Effector memory CD8-positive, alpha-beta T cell (primary cell): ENCODE measurements around the gene NUB1.
A peak's percentile ranks its signal among the peaks of the same experiment; 100 is the strongest.

Source experiments
- ATAC-seq: fragments of 150-1000 bp; cut with Tn5 transposase; replicated peaks from 2 replicates; pipeline ENCODE4 v1.10.0; 2021; ENCODE audit warnings: mild to moderate bottlenecking, moderate library complexity
- DNase-seq, 3 experiments: peaks; one replicate each; pipeline ENCODE4 v3.0.0; 2021
- H3K27ac Mint-ChIP-seq, 2 donors: one replicate each; pipeline ENCODE4 v1.8.0; 2022; ENCODE audit warnings: mild to moderate bottlenecking in 2 of 2, mixed read lengths in 2 of 2, moderate library complexity in 2 of 2
- H3K27me3 Mint-ChIP-seq, 2 donors: one replicate each; pipeline ENCODE4 v1.8.0; 2022; ENCODE audit warnings: mixed read lengths in 2 of 2
- H3K36me3 Mint-ChIP-seq: one replicate; pipeline ENCODE4 v1.8.0; 2022; ENCODE audit warnings: mild to moderate bottlenecking, moderate library complexity, mixed read lengths; ENCODE audit not compliant: insufficient read depth
- H3K4me1 Mint-ChIP-seq, 2 donors: one replicate each; pipeline ENCODE4 v1.8.0; 2022; ENCODE audit warnings: low read depth in 2 of 2, mixed read lengths in 2 of 2
- H3K4me3 Mint-ChIP-seq, 2 donors: one replicate each; pipeline ENCODE4 v1.8.0; 2022; ENCODE audit warnings: mild to moderate bottlenecking in 2 of 2, mixed read lengths in 2 of 2, moderate library complexity in 2 of 2
- H3K9me3 Mint-ChIP-seq, 2 donors: one replicate each; pipeline ENCODE4 v1.8.0; 2022; ENCODE audit warnings: mixed read lengths in 2 of 2

Gene NUB1

DNA sequence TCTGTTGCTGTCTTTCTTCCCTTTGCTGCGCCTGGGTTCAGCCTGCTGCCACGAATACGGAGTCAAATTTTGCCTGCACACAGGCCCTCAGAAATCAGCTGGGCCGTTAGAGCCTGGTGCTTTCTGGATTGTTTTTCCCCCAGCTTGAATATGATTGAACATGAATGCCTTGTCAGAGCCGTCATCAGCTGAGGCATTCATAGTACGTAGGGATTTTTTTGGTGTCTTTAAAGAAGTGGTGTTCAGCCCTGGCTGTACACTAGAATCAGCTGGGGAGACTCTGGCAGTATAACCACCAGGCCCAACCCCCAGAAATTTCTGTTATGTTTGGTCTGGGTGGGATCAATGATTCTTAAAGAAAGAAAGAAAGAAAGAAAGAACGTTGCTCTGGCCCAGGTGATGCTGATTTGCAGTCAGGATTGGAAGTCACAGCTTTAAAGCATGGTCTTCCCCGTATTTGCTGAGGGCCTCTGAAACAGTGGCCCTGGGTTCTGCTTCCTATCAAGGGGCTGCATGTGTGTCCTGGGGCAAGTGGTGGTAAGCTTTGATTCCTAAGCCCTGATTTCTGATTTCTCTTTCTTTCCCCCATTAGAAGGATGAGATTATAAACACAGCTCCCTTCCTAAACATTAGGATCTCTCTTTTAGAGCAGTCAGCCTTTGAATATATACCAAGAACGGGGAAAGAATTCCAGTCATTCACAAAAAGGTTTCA lies 24.7 kb downstream of the NUB1 start:
- Mint-ChIP-seq H3K27me3 (no peaks in the 10 kb centered on the region), H3K36me3 (peaks cover 49% of the 10 kb centered on the region), H3K4me3 (no peak overlapping the region), H3K9me3 (no peaks in the 10 kb centered on the region), H3K27ac (peak overlapping the region in 1 of 2 donors; percentile 73), H3K4me1 (peaks cover 9 to 10% of the 10 kb centered on the region in 2 donors)
- DNase-seq (no peak), ATAC-seq (no peak)

DNA sequence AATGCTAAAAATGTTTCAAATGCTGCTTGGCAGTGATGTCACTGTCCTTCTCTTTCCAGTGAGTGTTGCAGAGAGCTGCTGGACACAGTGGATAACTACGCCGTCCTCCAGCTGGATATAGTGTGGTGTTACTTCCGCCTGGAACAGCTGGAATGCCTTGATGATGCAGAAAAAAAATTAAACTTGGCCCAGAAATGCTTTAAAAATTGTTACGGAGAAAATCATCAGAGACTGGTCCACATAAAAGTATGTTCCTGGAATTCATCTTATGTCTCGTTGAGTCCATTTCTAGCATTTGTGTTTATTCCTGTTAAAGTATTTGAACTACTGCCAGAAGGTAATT lies 25.2 kb downstream of the NUB1 start:
- Mint-ChIP-seq H3K36me3 (peaks cover 44% of the 10 kb centered on the region), H3K9me3 (no peaks in the 10 kb centered on the region), H3K4me3 (no peak overlapping the region), H3K27me3 (no peaks in the 10 kb centered on the region), H3K4me1 (peaks cover 9 to 10% of the 10 kb centered on the region in 2 donors), H3K27ac (peak overlapping the region in 1 of 2 donors; percentile 73)
- ATAC-seq (no peak), DNase-seq (no peak)

GRCh38 chr7:151367284-151367683 lies 25.7 kb downstream of the NUB1 start:
- no peak overlapping the region for H3K4me3 Mint-ChIP-seq
- H3K36me3 Mint-ChIP-seq: peaks cover 44% of the 10 kb centered on the region
- no peaks in the 10 kb centered on the region for H3K9me3 Mint-ChIP-seq
- peak overlapping the region; percentile 36 to 62 for H3K27ac Mint-ChIP-seq
- H3K4me1 Mint-ChIP-seq: peaks cover 10 to 11% of the 10 kb centered on the region in 2 donors
- DNase-seq: no peak
- ATAC-seq: no peak
- H3K27me3 Mint-ChIP-seq: no peaks in the 10 kb centered on the region

- ATAC-seq (peak; percentile 97), DNase-seq (peak; percentile 76 to 80 (median 79))
- H3K4me3 Mint-ChIP-seq: no peak overlapping the region
- H3K27me3 Mint-ChIP-seq: no peaks in the 10 kb centered on the region
- peak overlapping the region; percentile 35 to 62 for H3K27ac Mint-ChIP-seq
- H3K4me1 Mint-ChIP-seq: peaks cover 12 to 14% of the 10 kb centered on the region in 2 donors
- no peaks in the 10 kb centered on the region for H3K9me3 Mint-ChIP-seq
- H3K36me3 Mint-ChIP-seq: peaks cover 45% of the 10 kb centered on the region
These were observed 26.5 kb downstream of the NUB1 start for GRCh38 chr7:151368136-151368571.

DNA sequence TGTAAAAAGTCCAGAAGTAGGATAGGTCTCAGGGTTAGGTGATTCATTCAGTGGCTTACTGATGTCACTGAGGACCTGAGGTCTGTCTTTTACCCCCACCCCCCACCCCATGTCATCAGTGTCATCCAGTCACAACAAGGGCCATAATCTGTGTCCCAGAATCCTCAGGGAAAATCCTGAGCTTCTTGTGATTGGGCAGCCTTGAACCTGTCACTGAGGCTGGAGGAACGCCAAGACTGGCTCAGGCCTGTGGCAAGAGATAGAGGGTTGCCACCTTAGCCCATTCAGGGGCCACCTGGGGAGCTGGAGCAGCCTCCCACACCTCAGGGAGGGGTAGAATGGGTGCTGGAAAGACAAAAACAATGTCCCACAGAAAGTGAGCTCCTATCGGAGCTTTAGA lies 29.7 kb downstream of the NUB1 start:
- peaks cover 8 to 12% of the 10 kb centered on the region in 2 donors for H3K4me1 Mint-ChIP-seq
- ATAC-seq: no peak
- H3K27me3 Mint-ChIP-seq: no peaks in the 10 kb centered on the region

GRCh38 chr7:151372612-151373265 lies 31.1 kb downstream of the NUB1 start:
- H3K4me3 Mint-ChIP-seq: no peak overlapping the region
- peak overlapping the region; percentile 79 to 81 for H3K27ac Mint-ChIP-seq
- DNase-seq (no peak), ATAC-seq (no peak)
- H3K27me3 Mint-ChIP-seq: no peaks in the 10 kb centered on the region
- peaks cover 8 to 12% of the 10 kb centered on the region in 2 donors for H3K4me1 Mint-ChIP-seq
- H3K36me3 Mint-ChIP-seq: peaks cover 46% of the 10 kb centered on the region
- H3K9me3 Mint-ChIP-seq: no peaks in the 10 kb centered on the region

More for the DNA sequence above, 29.7 kb downstream of the NUB1 start:
- Mint-ChIP-seq H3K4me3 (no peak overlapping the region), H3K27ac (no peak overlapping the region), H3K36me3 (peaks cover 46% of the 10 kb centered on the region), H3K9me3 (no peaks in the 10 kb centered on the region)
- DNase-seq: no peak

DNA sequence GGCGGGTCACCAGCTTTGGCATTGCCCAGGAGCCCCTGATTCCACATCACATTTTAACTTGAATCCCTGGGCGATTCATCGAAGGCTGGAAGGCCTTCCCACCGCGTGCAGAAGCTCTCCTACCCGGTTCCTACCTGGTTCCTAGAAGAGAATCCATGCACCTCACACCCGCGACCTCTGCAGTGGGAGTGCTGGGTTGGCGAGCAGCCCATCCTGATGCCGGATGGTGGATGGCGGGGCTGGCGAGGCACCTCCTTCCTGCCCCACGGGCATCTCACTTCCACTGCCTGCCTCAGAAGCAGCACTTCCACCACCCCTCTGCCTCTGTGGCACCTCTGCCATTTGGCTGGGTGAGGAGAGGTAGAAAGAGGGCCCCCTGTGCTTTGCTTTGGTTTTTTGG lies 32.0 kb downstream of the NUB1 start:
- Mint-ChIP-seq H3K27me3 (no peaks in the 10 kb centered on the region), H3K4me1 (peaks cover 4 to 6% of the 10 kb centered on the region in 2 donors), H3K27ac (no peak overlapping the region), H3K9me3 (no peaks in the 10 kb centered on the region), H3K4me3 (no peak overlapping the region), H3K36me3 (peaks cover 42% of the 10 kb centered on the region)
- no peak for ATAC-seq
- no peak for DNase-seq

GRCh38 chr7:151374139-151374538 lies 32.5 kb downstream of the NUB1 start:
- DNase-seq (no peak), ATAC-seq (no peak)
- Mint-ChIP-seq H3K36me3 (peaks cover 44% of the 10 kb centered on the region), H3K27ac (peak overlapping the region; percentile 52 to 90), H3K4me3 (no peak overlapping the region), H3K4me1 (peaks cover 6% of the 10 kb centered on the region in 2 donors), H3K9me3 (no peaks in the 10 kb centered on the region), H3K27me3 (no peaks in the 10 kb centered on the region)

- no peak for DNase-seq
- Mint-ChIP-seq H3K36me3 (peaks cover 46% of the 10 kb centered on the region), H3K4me3 (no peak overlapping the region), H3K4me1 (peaks cover 6% of the 10 kb centered on the region in 2 donors), H3K27ac (peak overlapping the region; percentile 52 to 90), H3K9me3 (no peaks in the 10 kb centered on the region), H3K27me3 (no peaks in the 10 kb centered on the region)
- ATAC-seq: no peak
These were observed 33.1 kb downstream of the NUB1 start for GRCh38 chr7:151374726-151375125.

DNA sequence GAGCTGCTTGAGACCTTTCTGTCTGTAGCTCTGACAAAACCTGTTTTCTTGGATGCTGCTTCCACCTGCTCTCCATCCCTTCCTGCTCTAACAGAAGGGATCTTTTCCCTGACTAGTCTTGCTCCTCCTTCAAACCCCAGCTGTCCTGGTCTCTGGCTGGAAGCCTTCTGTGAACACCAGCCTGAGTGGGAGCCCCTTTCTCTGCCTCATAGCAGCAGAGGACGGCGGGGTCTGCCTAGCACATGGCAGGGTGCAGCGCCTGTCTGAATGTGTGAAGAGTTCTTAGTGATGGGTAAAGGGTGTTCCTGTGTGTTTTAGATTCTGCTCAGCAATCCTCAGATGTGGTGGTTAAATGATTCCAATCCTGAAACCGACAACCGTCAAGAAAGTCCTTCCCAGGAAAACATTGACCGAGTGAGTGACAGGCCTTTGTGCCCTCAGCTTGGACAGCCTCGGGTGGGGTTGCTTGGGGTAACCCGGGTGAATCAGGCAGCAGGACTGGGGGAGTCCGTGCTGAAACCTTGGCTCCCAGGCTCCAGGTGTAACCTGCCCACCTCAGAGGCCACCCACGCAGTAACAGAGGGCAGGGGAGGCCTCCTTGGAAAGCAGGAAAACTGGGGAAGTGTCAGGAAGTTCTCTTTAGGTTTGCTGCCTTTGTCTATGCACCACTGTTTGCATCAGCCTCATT lies 34.1 kb downstream of the NUB1 start:
- peaks cover 6 to 7% of the 10 kb centered on the region in 2 donors for H3K4me1 Mint-ChIP-seq
- DNase-seq: no peak

GRCh38 chr7:151376218-151376902 lies 34.7 kb downstream of the NUB1 start:
- H3K27me3 Mint-ChIP-seq: no peaks in the 10 kb centered on the region
- no peak overlapping the region for H3K4me3 Mint-ChIP-seq
- ATAC-seq (no peak), DNase-seq (no peak)
- peaks cover 6 to 11% of the 10 kb centered on the region in 2 donors for H3K4me1 Mint-ChIP-seq
- no peaks in the 10 kb centered on the region for H3K9me3 Mint-ChIP-seq
- peaks cover 47% of the 10 kb centered on the region for H3K36me3 Mint-ChIP-seq
- peak overlapping the region in 1 of 2 donors; percentile 90 for H3K27ac Mint-ChIP-seq

More for the DNA sequence above, 34.1 kb downstream of the NUB1 start:
- Mint-ChIP-seq H3K9me3 (no peaks in the 10 kb centered on the region), H3K27ac (peak overlapping the region; percentile 19 to 90), H3K27me3 (no peaks in the 10 kb centered on the region), H3K36me3 (peaks cover 42% of the 10 kb centered on the region), H3K4me3 (no peak overlapping the region)
- no peak for ATAC-seq

- no peak for ATAC-seq
- peaks cover 46% of the 10 kb centered on the region for H3K36me3 Mint-ChIP-seq
- H3K4me3 Mint-ChIP-seq: no peak overlapping the region
- H3K4me1 Mint-ChIP-seq: peaks cover 8 to 12% of the 10 kb centered on the region in 2 donors
- no peaks in the 10 kb centered on the region for H3K9me3 Mint-ChIP-seq
- H3K27ac Mint-ChIP-seq: no peak overlapping the region
- DNase-seq: no peak
- H3K27me3 Mint-ChIP-seq: peaks cover 4 to 5% of the 10 kb centered on the region in 2 donors
These were observed 35.8 kb downstream of the NUB1 start for GRCh38 chr7:151377406-151377805.

- no peak for DNase-seq
- H3K36me3 Mint-ChIP-seq: peaks cover 42% of the 10 kb centered on the region
- H3K9me3 Mint-ChIP-seq: no peaks in the 10 kb centered on the region
- no peak overlapping the region for H3K4me3 Mint-ChIP-seq
- H3K4me1 Mint-ChIP-seq: peaks cover 7 to 13% of the 10 kb centered on the region in 2 donors
- ATAC-seq: no peak
- H3K27me3 Mint-ChIP-seq: peaks cover 8 to 9% of the 10 kb centered on the region in 2 donors
- H3K27ac Mint-ChIP-seq: no peak overlapping the region
These were observed 36.4 kb downstream of the NUB1 start for GRCh38 chr7:151378011-151378410.
